Fibroblast of lung (primary cell): Measurements from ENCODE around the gene NEU2. TPM values are rescaled to one million over a fixed set of nuclear protein-coding genes. Genes with fewer than 3 reads are reported as not detected.
A peak's percentile ranks its signal among the peaks of the same experiment; 100 is the strongest.

Experiments
- DNase-seq, 2 donors: peaks; one replicate each; pipeline versions ENCODE4 v3.0.0 to v3.0.0-alpha.2; 2010; ENCODE audit warnings: low read depth in 2 of 2
- H2AFZ ChIP-seq: 2 replicates; pipeline ENCODE4 v1.5.1; 2012; ENCODE audit warnings: low read length, control low read depth, inconsistent platforms
- H3K27ac ChIP-seq: 2 replicates; pipeline ENCODE4 v1.5.1; 2011; ENCODE audit warnings: low read length, control low read depth; ENCODE audit not compliant: insufficient read depth
- H3K27me3 ChIP-seq: 2 replicates; pipeline ENCODE4 v1.5.1; 2011; ENCODE audit warnings: mild to moderate bottlenecking, low read length; ENCODE audit not compliant: control insufficient read depth, insufficient read depth
- H3K36me3 ChIP-seq: 2 replicates; pipeline ENCODE4 v1.5.1; 2011; ENCODE audit warnings: low read length; ENCODE audit not compliant: control insufficient read depth, insufficient read depth
- H3K4me1 ChIP-seq: 2 replicates; pipeline ENCODE4 v1.5.1; 2011; ENCODE audit warnings: low read length; ENCODE audit not compliant: control insufficient read depth, insufficient read depth; ENCODE audit errors: extremely low read depth
- H3K4me2 ChIP-seq: 2 replicates; pipeline ENCODE4 v1.5.1; 2011; ENCODE audit warnings: low read length, control low read depth; ENCODE audit not compliant: insufficient read depth; ENCODE audit errors: extremely low read depth
- H3K4me3 ChIP-seq, 4 experiments: fragments of 200-600 bp in 1 of 4; sonication (generic) in 1 of 4; replicated peaks in 1 of 4; 2 replicates each; pipeline ENCODE4 v1.5.1; 2011 to 2016; ENCODE audit warnings: low read length in 4 of 4, low read depth in 3 of 4, mild to moderate bottlenecking in 3 of 4, control low read depth in 2 of 4, inconsistent platforms in 1 of 4, mixed read lengths in 1 of 4; ENCODE audit not compliant: insufficient read depth in 1 of 4; ENCODE audit errors: control extremely low read depth in 1 of 4
- H3K79me2 ChIP-seq: 2 replicates; pipeline ENCODE4 v1.5.1; 2012; ENCODE audit warnings: mild to moderate bottlenecking, low read length, inconsistent platforms; ENCODE audit not compliant: control insufficient read depth, insufficient read depth
- H3K9ac ChIP-seq: 2 replicates; pipeline ENCODE4 v1.5.1; 2011; ENCODE audit warnings: mild to moderate bottlenecking, low read length, control low read depth; ENCODE audit not compliant: insufficient read depth
- H3K9me3 ChIP-seq: 2 replicates; pipeline ENCODE4 v1.5.1; 2012; ENCODE audit warnings: low read depth, low read length; ENCODE audit not compliant: control insufficient read depth, insufficient read depth
- H4K20me1 ChIP-seq: 2 replicates; pipeline ENCODE4 v1.5.1; 2011; ENCODE audit warnings: low read length; ENCODE audit not compliant: control insufficient read depth, insufficient read depth; ENCODE audit errors: extremely low read depth
- CTCF ChIP-seq, 2 donors: IDR thresholded peaks in 1 of 2; conservative IDR thresholded peaks in 1 of 2; 1 replicate in 1 of 2; 2 replicates in 1 of 2; pipeline ENCODE4 v1.5.1; 2011 to 2012; ENCODE audit warnings: low read length in 2 of 2, control low read depth in 1 of 2, inconsistent platforms in 1 of 2, low read depth in 1 of 2, mild to moderate bottlenecking in 1 of 2
- EZH2 ChIP-seq: IDR thresholded peaks from 2 replicates; pipeline ENCODE4 v1.5.1; 2012; ENCODE audit warnings: low read length, control low read depth, mild to moderate bottlenecking; ENCODE audit errors: missing control alignments
- polyA plus RNA-seq, 2 donors: library from polyadenylated mRNA; depleted of rRNA in 1 of 2; stranded (reverse) in 1 of 2; unstranded in 1 of 2; fragments of >200 nt; gene quantifications; 2 replicates each; pipeline ENCODE4 v1.2.1, GENCODE V29; 2011 to 2012; ENCODE audit warnings: missing spikeins in 1 of 2
- total RNA-seq: library from RNA; depleted of rRNA; stranded (reverse); fragments of >200 nt; gene quantifications from 2 replicates; pipeline ENCODE4 v1.2.1, GENCODE V29; 2014

Gene NEU2
- total and polyA plus RNA-seq, 2 donors (not counting 1 experiment from before 2014, with no cell fraction given): not detected

GRCh38 chr2:233036162-233036838 is 3.8 kb downstream of the NEU2 start:
- H3K4me2 ChIP-seq: no peak overlapping the region
- H3K9ac ChIP-seq: no peak overlapping the region
- no peaks in the 10 kb centered on the region for H4K20me1 ChIP-seq
- no peak for DNase-seq
- H3K36me3 ChIP-seq: no peaks in the 10 kb centered on the region
- peaks cover 3% of the 10 kb centered on the region for H3K4me1 ChIP-seq
- no peak overlapping the region for H3K4me3 ChIP-seq
- no peak overlapping the region for H3K27ac ChIP-seq
- H2AFZ ChIP-seq: no peak overlapping the region
- H3K79me2 ChIP-seq: no peaks in the 10 kb centered on the region
- TF ChIP-seq EZH2: no peak
- no peak for TF ChIP-seq CTCF (conservative IDR thresholded peaks at IDR 0.05 in 1 of 2, IDR thresholded peaks at IDR 0.05 in 1 of 2; ENCODE audit: low read depth in 1 of 2, low read length in 2 of 2)
- no peaks in the 10 kb centered on the region for H3K27me3 ChIP-seq
- peaks cover 6% of the 10 kb centered on the region for H3K9me3 ChIP-seq

- Histone ChIP-seq H3K9ac (no peak overlapping the region), H3K4me3 (no peak overlapping the region), H3K4me2 (no peak overlapping the region), H2AFZ (no peak overlapping the region), H3K4me1 (peaks cover 3% of the 10 kb centered on the region), H3K36me3 (no peaks in the 10 kb centered on the region), H3K27me3 (no peaks in the 10 kb centered on the region), H3K79me2 (no peaks in the 10 kb centered on the region), H4K20me1 (no peaks in the 10 kb centered on the region), H3K9me3 (peaks cover 6% of the 10 kb centered on the region), H3K27ac (no peak overlapping the region)
- DNase-seq: peak; percentile 44 to 62
- TF ChIP-seq CTCF (conservative IDR thresholded peaks at IDR 0.05 in 1 of 2, IDR thresholded peaks at IDR 0.05 in 1 of 2; ENCODE audit: low read depth in 1 of 2, low read length in 2 of 2): no peak
- no peak for TF ChIP-seq EZH2
Observed at GRCh38 chr2:233037078-233037477, 4.6 kb downstream of the NEU2 start.

- DNase-seq: peak in 1 of 2 donors; percentile 23
- Histone ChIP-seq H3K36me3 (no peaks in the 10 kb centered on the region), H3K79me2 (no peaks in the 10 kb centered on the region), H3K4me2 (no peak overlapping the region), H3K9ac (no peak overlapping the region), H3K9me3 (peaks cover 6% of the 10 kb centered on the region), H3K27me3 (peaks cover 2% of the 10 kb centered on the region), H3K27ac (no peak overlapping the region), H2AFZ (no peak overlapping the region), H3K4me3 (no peak overlapping the region), H4K20me1 (no peaks in the 10 kb centered on the region), H3K4me1 (no peaks in the 10 kb centered on the region)
- TF ChIP-seq EZH2 (no peak), CTCF (conservative IDR thresholded peaks at IDR 0.05 in 1 of 2, IDR thresholded peaks at IDR 0.05 in 1 of 2; ENCODE audit: low read depth in 1 of 2, low read length in 2 of 2) (no peak)
Observed at GRCh38 chr2:233039212-233039845, 6.9 kb downstream of the NEU2 start.
